ENCODE data around the gene COA7. TPM values are rescaled to one million over a fixed set of nuclear protein-coding genes. Genes with fewer than 3 reads are reported as not detected.

COA7 gene
- total RNA-seq, 2 experiments from 2014 or later = 7.0 to 26.1 TPM

DNA sequence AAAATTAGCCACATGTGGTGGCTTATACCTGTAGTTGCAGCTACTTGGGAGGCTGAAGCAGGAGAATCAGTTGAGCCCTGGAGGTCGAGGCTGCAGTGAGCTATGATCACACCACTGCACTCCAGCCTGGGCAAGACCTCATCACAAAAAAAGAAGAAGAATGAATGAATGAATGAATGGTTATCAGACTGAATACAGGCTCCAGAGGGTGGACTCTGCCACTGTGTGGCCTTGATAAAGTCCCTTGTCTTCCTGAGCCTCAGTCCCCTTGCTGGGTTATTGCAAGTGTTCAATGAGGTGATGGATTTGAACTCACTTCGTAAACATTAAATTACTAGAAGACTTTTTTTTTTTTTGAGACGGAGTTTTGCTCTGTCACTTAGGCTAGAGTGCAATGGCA lies 40.4 kb downstream of the COA7 start:
- BruUV-seq (replicated peaks) = no TSS peak
- no peak overlapping the region for H3K4me3 ChIP-seq (ENCODE audit: low read depth, low read length, poor library complexity, severe bottlenecking)
- no peaks in the 10 kb centered on the region for H3K9me3 ChIP-seq (ENCODE audit: low read length)
- no peaks in the 10 kb centered on the region for H3K79me2 ChIP-seq (ENCODE audit: insufficient read depth, low read depth, low read length)
- no peaks in the 10 kb centered on the region for H3K4me1 ChIP-seq (ENCODE audit: insufficient read depth, low read length, poor library complexity, severe bottlenecking)
- TF ChIP-seq, protein P1, sequence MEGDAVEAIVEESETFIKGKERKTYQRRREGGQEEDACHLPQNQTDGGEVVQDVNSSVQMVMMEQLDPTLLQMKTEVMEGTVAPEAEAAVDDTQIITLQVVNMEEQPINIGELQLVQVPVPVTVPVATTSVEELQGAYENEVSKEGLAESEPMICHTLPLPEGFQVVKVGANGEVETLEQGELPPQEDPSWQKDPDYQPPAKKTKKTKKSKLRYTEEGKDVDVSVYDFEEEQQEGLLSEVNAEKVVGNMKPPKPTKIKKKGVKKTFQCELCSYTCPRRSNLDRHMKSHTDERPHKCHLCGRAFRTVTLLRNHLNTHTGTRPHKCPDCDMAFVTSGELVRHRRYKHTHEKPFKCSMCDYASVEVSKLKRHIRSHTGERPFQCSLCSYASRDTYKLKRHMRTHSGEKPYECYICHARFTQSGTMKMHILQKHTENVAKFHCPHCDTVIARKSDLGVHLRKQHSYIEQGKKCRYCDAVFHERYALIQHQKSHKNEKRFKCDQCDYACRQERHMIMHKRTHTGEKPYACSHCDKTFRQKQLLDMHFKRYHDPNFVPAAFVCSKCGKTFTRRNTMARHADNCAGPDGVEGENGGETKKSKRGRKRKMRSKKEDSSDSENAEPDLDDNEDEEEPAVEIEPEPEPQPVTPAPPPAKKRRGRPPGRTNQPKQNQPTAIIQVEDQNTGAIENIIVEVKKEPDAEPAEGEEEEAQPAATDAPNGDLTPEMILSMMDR (conservative IDR thresholded peaks at IDR 0.05; ENCODE audit: low read length) = no peak
- TF ChIP-seq EZH2phosphoT487 (IDR thresholded peaks at IDR 0.05; ENCODE audit: borderline replicate concordance, low read depth, low read length) = no peak
- intact Hi-C loops (cut with micrococcal nuclease; ENCODE audit: unreplicated experiment) = no loop called here
- no peak overlapping the region for H2AFZ ChIP-seq (ENCODE audit: low read length)
- no peaks in the 10 kb centered on the region for H3K9me2 ChIP-seq (ENCODE audit: insufficient read depth, low read length)
- ChIA-PET CTCF (ENCODE audit: unreplicated experiment) (no interaction called here), POLR2A (no interaction called here)
- no peak overlapping the region for H3K27ac ChIP-seq (ENCODE audit: low read depth, low read length, poor library complexity, severe bottlenecking)
- no peak for DNase-seq (ENCODE audit: low spot score)
- H4K20me1 ChIP-seq (ENCODE audit: insufficient read depth, low read length) = no peaks in the 10 kb centered on the region
- no peaks in the 10 kb centered on the region for H3K36me3 ChIP-seq (ENCODE audit: insufficient read depth, low read length)
- H3K4me2 ChIP-seq (ENCODE audit: low read length) = no peak overlapping the region

GRCh38 chr1:52654063-52654462 lies 44.1 kb downstream of the COA7 start:
- no peak overlapping the region for H3K27ac ChIP-seq (ENCODE audit: low read depth, low read length, poor library complexity, severe bottlenecking)
- no peak overlapping the region for H3K4me2 ChIP-seq (ENCODE audit: low read length)
- CTCF ChIA-PET (ENCODE audit: unreplicated experiment) = no interaction called here
- no peak overlapping the region for H3K4me3 ChIP-seq (ENCODE audit: low read depth, low read length, poor library complexity, severe bottlenecking)
- no peaks in the 10 kb centered on the region for H3K36me3 ChIP-seq (ENCODE audit: insufficient read depth, low read length)
- POLR2A ChIA-PET = interaction anchor here (0.6 to 0.7 kb wide), 2 partner anchors 39 to 156 kb away, joined by 4 read pairs; no protein-coding TSS in a partner anchor
- no peaks in the 10 kb centered on the region for H3K4me1 ChIP-seq (ENCODE audit: insufficient read depth, low read length, poor library complexity, severe bottlenecking)
- H3K79me2 ChIP-seq (ENCODE audit: insufficient read depth, low read depth, low read length) = no peaks in the 10 kb centered on the region
- intact Hi-C loops (cut with micrococcal nuclease; ENCODE audit: unreplicated experiment) = no loop called here
- no peaks in the 10 kb centered on the region for H3K9me2 ChIP-seq (ENCODE audit: insufficient read depth, low read length)
- H3K9me3 ChIP-seq (ENCODE audit: low read length) = no peaks in the 10 kb centered on the region
- H2AFZ ChIP-seq (ENCODE audit: low read length) = no peak overlapping the region
- no peak for DNase-seq (ENCODE audit: low spot score)
- BruUV-seq (replicated peaks) = no TSS peak
- H4K20me1 ChIP-seq (ENCODE audit: insufficient read depth, low read length) = no peaks in the 10 kb centered on the region
- TF ChIP-seq EZH2phosphoT487 (IDR thresholded peaks at IDR 0.05; ENCODE audit: borderline replicate concordance, low read depth, low read length) = no peak
- TF ChIP-seq, protein P1 (conservative IDR thresholded peaks at IDR 0.05; ENCODE audit: low read length) = no peak

DNA sequence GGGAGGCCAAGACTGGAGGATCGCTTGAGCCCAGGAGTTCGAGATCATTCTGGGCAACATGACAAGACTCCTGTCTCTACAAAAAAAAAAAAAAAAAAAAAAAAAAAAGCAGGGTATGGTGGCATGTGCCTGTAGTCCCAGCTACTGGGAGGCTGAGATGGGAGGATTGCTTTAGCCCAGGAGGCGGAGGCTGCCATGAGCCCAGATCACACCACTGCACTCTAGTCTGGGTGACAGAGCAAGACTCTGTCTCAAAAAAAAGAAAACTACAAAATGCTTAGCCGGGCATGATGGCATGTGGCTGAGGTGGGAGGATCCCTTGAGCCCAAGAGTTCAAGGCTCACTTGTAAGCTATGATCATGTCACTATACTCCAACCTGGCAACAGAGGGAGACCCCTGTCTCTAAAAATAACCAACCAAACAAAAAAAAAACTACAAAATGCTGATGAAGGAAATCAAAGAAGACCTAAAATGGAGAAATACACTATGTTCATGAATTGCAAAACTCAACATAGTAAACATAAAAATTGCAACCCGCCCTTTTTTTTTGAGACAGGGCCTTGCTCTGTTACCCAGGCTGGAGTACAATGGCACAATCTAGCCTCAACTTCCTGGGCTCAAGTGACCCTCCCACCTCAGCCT lies 44.8 kb downstream of the COA7 start:
- Histone ChIP-seq H3K79me2 (ENCODE audit: insufficient read depth, low read depth, low read length) (no peaks in the 10 kb centered on the region), H2AFZ (ENCODE audit: low read length) (no peak overlapping the region), H3K4me3 (ENCODE audit: low read depth, low read length, poor library complexity, severe bottlenecking) (no peak overlapping the region), H3K4me2 (ENCODE audit: low read length) (no peak overlapping the region), H3K36me3 (ENCODE audit: insufficient read depth, low read length) (no peaks in the 10 kb centered on the region), H4K20me1 (ENCODE audit: insufficient read depth, low read length) (no peaks in the 10 kb centered on the region), H3K9me3 (ENCODE audit: low read length) (no peaks in the 10 kb centered on the region), H3K27ac (ENCODE audit: low read depth, low read length, poor library complexity, severe bottlenecking) (no peak overlapping the region), H3K4me1 (ENCODE audit: insufficient read depth, low read length, poor library complexity, severe bottlenecking) (no peaks in the 10 kb centered on the region), H3K9me2 (ENCODE audit: insufficient read depth, low read length) (no peaks in the 10 kb centered on the region)
- BruUV-seq (replicated peaks) = no TSS peak
- intact Hi-C loops (cut with micrococcal nuclease; ENCODE audit: unreplicated experiment) = no loop called here
- TF ChIP-seq EZH2phosphoT487 (IDR thresholded peaks at IDR 0.05; ENCODE audit: borderline replicate concordance, low read depth, low read length) = no peak
- TF ChIP-seq, protein P1 (conservative IDR thresholded peaks at IDR 0.05; ENCODE audit: low read length) = no peak
- CTCF ChIA-PET (ENCODE audit: unreplicated experiment) = no interaction called here
- POLR2A ChIA-PET = interaction anchor here (0.6 to 0.7 kb wide), 3 partner anchors 8 to 157 kb away, joined by 3 to 4 read pairs (median 3); no protein-coding TSS in a partner anchor
- DNase-seq (ENCODE audit: low spot score) = no peak

All from OCI-LY7 (cell line).